NCI-H187 (cell line): Measurements from ENCODE around the gene VEGFA.
"Not testable (repeated sequence)": the region's sequence is repeated elsewhere in the genome, so short reads cannot be mapped to it uniquely, and the experiment has no call there.

Experiments
- DNase-seq, 2 experiments: peaks; one replicate each; lab custom pipeline; 2025; lab: John Stamatoyannopoulos, UW

Gene VEGFA

DNA sequence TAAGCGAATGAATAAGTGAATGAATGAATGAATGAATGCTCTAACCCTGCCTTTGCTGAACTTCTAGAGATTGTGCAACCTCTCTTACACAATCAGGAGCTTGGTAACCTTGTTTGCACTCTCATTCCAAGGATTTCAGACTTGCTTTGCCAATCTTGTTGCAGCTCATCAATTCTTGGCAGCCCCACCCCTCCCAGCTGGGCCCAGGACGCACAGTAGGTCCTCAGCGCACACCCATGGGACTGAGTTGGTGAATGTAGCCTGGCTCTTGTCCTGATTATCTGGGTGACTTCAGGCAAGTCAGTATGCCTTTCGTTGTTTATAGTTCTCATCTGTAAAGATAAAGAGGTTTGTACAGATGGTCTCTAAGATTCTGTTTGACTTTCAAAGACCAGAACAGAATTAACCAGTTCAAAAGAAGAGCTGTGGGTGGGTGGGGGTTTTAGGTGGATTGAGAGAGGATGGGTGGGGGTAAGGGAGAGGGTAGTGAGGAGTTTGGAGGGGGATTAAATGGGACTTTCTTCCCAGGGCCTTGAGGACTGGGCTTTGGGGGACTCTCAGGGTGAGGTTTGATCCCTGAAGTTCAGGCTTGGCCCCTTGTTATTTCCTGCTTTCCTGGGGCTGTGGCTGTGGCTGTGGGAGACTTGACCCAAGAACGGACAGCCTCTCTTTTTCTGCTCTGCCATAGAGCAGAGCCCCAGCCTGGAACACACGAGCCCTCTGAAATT, 33.2 kb downstream of the VEGFA start:
- no peak for DNase-seq

DNA sequence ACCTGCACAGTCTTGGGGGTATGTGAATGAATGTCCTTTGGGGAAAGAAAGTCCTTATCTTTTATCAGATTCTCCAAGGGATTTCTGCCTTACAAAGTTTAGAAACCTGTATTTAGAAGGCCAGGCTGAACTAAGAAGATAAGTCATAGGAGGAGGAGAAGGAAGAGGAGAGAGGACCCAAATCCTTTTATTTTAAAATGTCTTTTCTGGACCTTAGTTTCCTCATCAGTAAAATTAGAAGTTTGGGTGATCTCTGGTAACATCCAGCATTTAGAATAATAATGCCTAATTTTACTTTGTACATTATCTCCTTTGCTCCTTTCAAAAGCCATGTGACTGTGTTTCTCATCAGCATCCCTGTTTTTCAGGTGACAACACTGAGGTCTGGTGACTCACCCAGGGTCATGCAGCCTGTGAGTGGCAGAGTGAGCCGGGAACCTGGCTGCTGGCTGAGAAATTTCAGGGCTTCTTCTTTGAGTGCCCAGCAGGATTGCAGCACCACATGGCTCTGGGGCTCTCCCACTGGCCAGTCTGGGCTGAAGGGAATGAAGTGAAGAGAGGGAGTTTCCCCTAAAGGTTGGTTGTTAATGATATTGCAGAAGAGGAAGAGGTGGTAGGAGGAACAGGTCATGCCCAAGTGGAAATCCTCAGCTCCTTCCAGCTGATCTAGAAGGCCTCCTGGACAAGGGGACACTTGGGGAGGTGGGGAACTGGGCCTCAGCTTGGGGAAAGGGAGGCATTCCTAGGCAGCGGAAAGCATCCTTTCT, 34.0 kb downstream of the VEGFA start:
- DNase-seq: no peak

DNA sequence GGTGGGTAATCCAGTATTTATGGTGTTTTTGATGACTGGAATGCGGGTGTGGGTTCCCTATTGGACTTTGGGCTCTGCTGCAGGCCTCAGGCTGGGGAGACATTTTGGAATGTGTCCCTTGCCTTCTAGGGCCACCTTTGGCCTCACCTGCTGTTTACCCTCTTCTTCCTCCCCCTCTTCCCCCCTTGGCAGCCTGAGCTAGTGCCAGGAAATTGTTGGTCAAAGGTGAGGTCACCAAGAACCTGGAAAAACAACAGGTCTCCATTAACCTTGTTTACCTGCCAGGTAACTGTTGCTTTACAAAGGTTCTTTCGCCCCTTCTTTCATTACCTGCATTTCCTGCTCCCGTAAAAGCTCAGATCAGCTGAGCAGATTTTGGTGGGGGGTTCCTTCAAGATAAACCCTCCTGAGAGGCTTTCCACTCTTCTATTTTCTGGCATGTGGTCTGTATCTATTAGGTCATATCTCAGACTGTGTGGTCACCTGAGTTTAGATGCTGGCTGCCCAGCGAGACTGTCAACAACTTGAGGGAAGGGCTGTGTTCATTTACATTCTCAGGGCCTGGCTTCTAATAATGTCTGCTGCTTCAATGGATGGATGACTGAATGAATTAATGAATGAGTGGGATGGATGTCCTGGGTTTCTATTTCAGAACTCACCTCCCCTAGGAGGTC, 34.7 kb downstream of the VEGFA start:
- DNase-seq: no peak

DNA sequence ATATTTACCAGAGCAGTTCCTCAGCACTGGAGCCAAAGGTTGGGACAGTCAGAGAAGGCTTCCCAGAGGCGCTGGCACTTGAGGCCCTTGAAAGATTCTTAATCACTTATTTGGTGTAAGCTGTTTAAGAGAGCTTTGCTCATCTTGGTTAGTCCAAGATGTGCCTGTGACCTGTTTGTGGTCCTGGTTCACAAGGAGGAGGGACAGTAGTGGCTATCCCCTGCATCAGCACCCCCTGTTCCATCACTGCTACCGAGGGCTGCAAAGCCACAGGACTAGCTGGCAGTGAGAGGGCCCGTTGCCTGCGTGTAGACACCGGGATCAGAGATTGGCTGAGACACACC, 35.7 kb downstream of the VEGFA start:
- no peak for DNase-seq

DNA sequence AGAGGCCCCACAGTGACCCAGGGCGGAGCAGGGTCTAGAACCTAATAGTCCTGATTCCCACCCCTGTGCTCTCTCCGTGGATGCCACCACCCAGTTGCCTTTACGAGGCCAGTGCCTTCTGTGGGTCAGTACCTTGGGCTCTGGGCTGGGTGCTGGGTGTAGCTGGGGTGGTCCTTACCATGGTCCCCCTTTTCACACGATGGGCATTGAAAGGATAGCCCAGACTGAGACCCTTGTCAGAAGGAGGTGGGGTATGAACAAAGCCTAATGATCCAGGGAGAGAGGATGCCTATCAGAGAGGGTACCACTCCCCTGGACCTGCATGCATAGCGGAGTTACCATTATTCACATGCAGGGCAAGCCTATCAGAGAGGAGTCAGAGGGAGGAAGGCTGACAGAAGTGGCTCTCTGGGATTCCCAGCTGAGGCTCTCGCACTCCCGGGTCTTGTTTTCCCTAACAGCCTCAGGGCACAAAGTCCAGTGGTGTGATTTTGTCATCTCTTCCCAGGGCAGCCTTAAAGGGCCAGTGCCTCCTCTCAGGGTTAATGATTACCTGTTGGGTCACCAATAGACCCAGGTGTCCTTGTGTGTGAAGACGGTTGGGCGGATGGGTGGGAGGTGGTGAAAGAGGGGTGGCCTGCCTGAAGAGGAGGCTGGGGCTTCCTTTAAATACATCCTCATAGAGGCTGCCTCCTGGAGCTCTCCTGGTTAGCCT, 36.2 kb downstream of the VEGFA start:
- no peak for DNase-seq

DNA sequence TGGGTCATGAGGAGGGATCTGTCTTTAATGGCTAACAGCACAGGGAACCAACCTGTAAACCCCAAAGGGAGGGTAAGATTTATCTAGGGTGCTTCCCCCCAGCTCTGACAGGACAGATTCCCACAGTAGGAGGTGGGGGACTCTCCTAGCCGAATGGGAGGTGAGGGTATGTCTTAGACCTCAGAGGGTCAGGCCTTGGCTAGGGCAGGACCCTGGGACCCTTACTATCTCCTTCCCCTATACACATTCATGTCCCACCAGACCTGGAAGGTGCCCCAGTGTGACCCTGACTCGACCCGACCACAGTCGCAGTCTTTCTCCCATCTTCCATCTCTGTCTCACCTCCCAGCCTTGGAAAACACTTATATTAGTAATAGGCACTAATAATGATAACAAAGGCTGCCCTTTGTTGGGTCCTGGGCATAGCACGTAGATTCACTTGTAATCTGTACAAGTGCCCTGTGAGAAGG, 36.8 kb downstream of the VEGFA start:
- DNase-seq: no peak

DNA sequence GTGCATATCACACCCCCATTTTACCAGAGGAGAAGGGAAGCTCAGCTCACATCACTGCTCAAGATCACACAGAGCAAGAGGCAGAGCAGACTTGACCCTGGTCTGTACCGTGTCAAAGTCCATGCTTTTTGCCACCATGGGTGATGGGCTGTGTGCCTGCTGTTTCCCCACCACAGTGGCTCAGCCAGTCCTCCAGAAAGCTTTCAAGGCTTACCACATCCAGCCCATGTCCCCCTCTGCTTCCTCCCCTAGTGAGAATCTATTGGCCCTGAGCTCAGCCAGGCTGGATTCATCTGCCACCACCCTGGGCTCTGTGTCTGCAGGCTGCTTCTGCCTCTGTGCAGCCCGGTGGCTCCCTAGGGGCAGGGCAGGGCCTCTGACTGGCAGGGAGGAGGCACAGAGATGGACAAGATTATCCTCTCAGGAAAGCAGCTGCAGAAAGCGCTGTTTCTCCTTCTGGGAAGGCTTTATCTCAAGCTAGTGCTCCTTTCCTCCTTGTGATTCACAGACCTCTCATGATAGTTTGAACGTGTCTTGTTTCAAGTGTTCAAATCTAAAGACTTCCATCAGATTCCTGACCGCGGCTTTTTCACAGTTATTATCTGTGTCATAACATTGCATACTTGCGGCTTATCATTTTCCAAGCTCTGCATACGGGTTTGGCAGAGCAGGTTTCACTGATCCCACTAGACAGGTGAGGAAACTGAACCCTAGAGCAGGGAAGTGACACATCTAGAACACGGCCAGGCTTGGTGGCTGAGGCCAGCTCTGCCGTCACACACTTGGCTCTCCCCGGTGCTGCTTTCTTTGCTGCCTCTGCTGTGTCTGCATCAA, 37.4 kb downstream of the VEGFA start:
- DNase-seq: no peak

DNA sequence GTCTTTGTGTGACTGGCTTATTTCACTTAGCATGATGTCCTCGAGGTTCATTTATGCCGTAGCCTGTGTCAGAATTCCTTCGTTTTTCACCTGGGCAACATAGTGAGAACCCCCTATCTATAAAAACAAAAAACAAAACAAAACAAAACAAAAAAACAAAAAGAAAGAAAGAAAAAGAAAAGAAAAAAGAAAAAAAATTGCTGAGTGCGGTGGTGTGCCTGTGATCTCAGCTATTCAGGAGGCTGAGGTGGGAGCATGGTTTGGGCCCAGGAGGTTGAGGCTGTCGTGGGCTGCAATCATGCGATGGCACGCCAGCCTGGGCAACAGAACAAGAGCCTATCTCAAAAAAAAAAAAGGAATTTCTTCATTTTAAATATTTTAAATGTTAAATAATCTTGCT, 38.4 kb downstream of the VEGFA start:
- DNase-seq: no peak

DNA sequence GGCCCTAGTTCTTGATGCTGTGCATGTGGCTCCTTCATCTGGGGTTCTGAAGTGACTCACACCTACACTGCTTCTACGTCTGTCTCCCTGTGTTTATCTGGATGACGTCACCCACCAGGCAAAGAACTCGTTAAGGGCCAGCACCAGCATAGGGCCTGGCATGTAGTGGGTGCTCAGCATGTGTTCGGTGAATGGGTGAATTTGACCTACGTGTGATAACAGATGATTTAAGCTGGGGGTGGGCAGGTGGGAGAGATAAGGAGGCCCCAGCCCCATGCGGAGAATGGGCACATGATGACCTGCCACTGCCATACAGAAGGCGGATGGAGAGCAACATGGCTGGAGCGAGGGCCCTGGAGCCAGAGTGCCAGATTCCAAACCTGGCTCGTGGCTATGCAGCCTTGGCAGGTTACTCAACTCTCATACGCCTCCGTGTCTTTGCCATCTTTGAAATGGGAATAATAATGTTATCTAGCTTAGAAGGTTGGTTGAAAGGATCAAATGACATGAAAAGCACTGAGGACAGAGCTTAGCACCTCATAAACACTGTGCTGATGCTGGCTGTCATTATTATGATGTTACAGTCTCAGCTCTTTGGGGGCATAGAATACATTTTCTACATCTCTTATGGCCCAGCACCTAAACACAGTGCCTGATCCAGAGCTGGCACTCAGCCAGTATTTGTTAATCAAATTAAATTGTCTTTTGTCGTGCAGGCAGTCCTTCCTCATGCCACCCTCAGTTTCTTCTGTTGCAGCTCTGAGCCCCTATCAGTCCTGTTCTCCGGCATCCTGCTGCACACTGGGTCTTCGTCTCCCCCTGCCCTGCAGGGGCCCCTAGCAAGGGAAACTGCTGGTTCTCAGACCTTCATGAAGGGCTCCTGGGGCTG, 39.6 kb downstream of the VEGFA start:
- no peak for DNase-seq

DNA sequence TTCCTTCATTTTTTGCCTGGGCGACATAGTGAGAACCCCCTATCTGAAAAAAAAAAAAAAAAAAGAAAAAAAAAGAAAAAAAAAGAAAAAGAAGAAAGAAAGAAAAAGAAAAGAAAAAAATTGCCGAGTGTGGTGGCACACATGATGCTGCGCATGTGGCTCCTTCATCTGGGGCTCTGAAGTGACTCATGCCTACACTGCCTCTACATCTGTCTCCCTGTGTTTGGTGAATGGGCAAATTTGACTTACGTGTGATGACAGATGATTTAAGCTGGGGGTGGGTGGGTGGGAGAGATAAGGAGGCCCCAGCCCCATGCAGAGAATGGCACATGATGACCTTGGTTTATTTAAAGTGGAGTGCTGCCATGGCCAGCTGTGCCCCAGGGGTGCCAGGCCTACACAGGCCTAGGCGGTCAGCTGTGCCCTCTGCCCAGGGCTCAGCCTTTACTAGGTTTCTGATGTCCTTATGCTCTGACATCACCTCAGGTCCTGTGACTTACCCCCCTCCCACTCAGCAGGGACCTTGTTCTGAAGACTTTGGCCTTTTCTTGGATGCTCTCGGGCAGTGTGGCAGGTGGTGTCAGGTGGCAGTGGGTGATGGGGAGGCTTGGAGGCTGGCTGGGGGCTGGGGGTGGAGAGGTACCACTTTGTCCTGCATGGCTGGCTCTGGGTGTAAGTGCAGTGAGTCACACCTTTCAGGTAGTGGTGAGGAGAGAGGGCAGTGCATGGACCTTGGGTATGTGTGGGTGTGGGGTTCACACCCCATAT, 41.1 kb downstream of the VEGFA start:
- DNase-seq: no peak

DNA sequence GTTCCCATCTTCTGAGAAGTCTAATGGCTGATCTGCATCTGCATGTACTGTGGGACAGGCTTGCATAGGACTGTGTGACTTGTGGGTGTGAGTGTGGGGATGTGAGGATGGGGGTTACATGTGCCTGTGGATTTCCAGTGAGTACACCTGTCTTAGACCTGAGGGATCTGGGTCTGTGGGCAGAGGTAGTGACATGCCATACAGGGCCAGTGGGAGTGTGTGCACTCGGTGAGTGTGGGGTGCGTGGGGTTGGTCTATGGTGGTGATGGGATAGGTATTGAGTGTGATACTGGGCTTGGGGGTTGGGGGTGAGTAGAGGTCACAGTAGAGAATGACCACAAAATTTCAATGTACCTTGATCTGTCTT, 41.7 kb downstream of the VEGFA start:
- DNase-seq: no peak

DNA sequence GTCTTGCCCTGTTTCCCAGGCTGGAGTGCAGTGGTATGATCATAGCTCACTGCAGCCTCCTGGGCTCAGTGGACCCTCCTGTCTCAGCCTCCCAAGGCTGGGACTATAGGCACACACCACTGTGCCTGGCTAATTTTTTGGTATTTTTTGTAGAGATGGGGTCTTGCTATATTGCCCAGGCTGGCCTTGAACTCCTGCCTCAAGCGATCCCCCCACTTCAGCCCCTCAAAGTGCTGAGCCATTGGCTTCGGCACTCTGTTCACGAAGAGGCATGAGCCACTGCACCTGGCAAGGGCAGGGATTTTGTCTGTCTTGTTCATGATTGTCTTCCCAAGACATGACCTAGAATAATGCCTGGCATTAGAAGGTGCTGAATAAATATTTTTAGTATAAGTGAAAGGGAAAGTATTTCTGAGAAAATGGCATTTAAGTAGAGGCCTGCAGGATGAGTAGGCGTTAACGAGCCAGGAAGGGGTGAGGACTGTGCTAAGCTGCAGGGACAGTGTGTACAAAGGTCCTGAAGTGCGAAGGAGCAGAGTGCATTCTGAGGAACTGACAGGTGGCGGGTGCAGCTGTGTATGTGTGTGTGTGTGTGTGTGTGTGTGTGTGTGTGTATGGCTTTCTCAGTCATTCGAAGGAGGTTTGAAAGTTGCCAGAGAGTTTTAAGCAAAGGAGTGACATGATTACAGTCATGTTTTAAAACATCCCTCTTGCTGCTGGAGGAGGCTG, 43.0 kb downstream of the VEGFA start:
- DNase-seq: no peak

DNA sequence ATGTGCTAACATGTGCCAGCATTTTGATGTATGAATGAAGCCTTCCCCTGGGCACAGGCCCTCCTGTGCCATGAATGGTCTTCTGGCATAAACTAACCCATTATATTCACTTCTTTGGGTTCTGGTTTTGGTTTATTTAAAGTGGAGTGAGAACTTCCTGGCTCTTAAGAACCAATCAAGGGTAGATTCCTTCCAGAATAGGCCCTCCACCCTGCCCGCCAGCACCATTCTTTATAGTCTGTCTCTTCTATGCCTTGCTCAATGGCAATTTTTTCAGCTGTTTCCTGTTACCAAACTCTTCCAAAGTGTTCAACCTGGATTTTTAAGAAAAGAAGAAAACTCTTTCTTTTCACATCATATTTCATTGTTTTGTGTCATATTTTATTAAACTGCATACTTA, 44.1 kb downstream of the VEGFA start:
- DNase-seq: no peak

DNA sequence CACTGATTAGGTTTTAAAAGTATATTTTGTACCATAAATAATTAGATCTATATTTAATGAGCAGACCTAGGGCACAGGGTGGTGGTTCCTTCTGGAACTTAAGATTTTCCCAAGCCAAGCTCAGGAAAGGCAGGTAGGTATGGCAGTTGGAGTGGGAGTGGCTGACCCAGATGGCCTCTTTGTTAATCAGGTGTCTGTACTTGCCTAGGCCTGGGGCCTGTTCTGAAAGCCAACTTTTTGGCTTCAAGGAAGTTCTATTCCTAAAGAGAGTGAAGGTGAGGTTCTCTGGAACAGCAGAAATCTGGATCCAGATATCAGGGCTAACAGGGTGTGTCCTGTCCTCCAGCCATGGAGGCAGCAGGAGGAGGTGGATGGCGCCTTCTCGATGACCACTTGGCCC, 44.9 kb downstream of the VEGFA start:
- DNase-seq: no peak

DNA sequence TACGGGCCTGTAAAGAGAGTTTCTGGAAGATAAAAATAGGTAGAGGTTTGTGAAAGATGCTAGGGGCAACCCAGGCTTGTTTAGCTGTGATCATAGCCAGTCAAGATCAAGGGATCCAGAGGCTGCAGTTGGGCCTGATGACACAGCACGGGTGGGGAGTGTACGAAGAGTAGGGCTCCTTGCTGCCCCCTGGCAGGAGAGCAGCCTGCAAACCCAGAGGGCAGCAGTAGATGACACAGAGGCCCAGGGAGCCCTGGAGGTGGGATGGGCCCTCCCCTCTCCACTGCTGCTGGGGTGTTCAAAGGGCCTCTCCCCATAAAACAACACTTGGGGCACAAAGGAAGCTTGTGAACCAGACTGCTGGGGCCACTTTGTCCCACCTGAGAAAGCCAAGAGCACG, 47.2 kb downstream of the VEGFA start:
- no peak for DNase-seq

DNA sequence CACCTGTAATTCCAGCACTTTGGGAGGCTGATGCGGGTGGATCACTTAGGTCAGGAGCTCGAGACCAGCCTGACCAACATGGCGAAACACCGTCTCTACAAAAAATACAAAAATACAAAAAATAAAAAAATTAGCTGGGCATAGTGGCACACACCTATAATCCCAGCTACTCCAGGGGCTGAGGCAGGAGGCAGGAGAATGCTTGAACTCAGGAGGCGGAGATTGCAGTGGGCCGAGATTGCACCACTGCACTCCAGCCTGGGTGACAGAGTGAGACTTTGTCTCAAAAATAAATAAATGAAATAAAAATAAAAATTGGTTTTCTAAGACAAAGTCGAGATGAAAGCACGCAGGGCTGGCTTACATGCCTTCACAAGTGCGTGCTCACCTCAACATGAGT, 49.0 kb downstream of the VEGFA start:
- DNase-seq: not testable (repeated sequence)

DNA sequence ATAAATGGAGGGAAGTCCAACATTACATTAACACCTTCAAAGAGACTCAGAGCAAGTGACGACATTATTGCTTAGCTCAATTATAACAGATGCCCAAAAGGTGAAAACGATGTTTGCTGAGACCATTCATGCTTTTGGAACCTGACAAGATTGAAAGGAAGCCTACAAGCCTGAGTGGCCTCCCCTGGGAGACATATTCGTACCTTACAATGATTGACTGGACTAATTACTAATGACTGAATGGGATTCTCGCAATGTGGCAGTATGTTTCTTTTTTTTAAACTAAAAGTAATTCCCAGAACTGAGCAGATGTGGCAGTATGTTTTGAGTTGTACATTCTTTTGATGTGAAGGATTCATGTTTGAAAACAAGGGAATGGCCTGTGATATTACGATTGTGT, 49.9 kb downstream of the VEGFA start:
- no peak for DNase-seq

DNA sequence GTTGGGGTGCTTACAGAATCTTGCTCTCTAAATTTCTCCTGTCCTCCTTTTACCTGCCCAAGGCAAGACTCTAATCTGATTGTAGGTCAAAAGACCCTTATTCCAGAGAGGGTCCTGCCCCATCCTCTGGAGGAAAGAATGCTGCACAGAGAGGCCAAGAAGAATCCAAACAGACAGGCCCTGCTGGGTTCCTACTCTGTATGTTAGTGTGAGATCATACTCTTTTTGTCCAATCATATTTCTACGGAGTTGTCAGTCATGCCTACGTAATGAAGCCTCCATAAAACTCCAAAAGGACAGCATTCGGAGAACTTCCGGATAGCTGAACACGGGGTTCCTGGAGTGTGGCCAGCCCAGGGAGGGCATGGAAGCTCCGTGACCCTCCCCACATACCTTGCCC, 50.5 kb downstream of the VEGFA start:
- no peak for DNase-seq
